DMS 273 (cell line): ENCODE data around the gene KDM2A.

Experiments
- DNase-seq: peaks from one replicate; lab custom pipeline; 2025; ENCODE audit not compliant: unreplicated experiment; lab: John Stamatoyannopoulos, UW

Gene KDM2A

GRCh38 chr11:67300256-67300755 is 181.2 kb downstream of the KDM2A start:
- DNase-seq: no peak

DNA sequence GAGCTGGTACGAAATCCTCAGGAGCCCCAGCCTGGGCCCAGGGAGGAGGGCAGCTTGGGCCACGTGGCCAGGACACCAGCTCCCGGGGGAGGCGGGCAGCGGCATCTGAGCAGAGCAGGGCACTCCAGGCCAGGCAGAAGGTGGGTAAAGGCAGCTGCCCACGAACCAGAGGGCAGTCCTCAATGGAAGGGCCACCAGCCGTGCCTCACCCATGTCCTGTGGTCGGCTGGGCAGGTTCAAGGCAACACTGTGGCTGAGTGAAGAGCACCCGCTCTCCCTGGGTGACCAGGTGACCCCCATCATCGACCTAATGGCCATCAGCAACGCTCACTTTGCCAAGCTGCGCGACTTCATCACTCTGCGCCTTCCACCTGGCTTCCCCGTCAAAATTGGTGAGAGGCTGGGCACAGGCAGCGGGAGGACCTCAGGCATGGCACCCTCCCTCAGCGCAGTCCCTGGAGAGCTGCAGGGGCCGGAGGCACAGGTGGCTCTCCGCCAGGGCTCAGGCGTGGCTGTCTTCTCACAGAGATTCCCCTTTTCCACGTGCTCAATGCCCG is 181.8 kb downstream of the KDM2A start:
- no peak for DNase-seq

GRCh38 chr11:67301313-67301921 is 182.4 kb downstream of the KDM2A start:
- DNase-seq: no peak

GRCh38 chr11:67301951-67302516 is 183.0 kb downstream of the KDM2A start:
- peak; percentile 68 for DNase-seq

DNA sequence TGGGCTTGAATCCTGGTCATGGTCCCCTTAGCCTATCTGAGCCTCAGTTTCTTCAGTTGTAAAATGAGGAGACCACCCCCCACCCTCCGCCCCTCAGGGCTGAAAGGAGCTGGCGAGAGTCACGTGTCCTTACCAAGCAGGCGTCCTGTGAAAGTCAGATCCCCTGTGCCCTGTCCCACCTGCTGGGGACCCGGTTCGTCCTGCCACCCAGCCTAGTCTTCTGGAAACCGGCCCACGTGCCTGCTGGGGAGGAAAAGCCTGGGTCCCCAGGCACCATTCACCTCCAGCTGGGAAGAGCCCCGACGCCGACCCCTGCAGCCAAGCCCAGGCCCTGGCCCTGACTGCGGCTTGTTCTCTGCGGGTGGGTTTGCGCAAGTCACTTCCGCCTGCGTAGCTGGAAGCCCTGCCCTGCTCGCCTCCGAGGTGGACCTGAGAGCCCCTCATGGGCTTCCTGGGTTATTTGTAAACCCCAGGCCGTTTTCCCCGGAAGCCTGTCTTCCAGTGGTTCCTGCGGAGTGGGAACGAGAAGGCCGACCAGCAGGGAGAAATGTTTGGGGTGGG is 183.6 kb downstream of the KDM2A start:
- no peak for DNase-seq

GRCh38 chr11:67303132-67303834 is 184.2 kb downstream of the KDM2A start, which contains the start of gene SSH3:
TSS of gene SSH3 (plus strand) at chr11:67303530. CDS start at chr11:67303626, 96 bp downstream.
- DNase-seq: peak; percentile 64

- DNase-seq: peak; percentile 25
These were observed 184.9 kb downstream of the KDM2A start for GRCh38 chr11:67303835-67304411.

- no peak for DNase-seq
These were observed 185.5 kb downstream of the KDM2A start for GRCh38 chr11:67304511-67305113.

- no peak for DNase-seq
These were observed 187.9 kb downstream of the KDM2A start for GRCh38 chr11:67306769-67307544.

- no peak for DNase-seq
These were observed 188.5 kb downstream of the KDM2A start for GRCh38 chr11:67307545-67308001.
